Dendritic cell treated with granulocyte-macrophage colony-stimulating factor and Interleukin-4, amounts not matched to agents 40 ng/mL and 50 ng/mL, for 4 days (primary cell): Measurements from ENCODE around the gene CSMD2.

Experiments used
- H3K27ac Mint-ChIP-seq: one replicate; pipeline ENCODE4 v1.8.0; 2022; ENCODE audit warnings: mild to moderate bottlenecking, mixed read lengths
- H3K27me3 Mint-ChIP-seq: one replicate; pipeline ENCODE4 v1.8.0; 2022; ENCODE audit warnings: mild to moderate bottlenecking, mixed read lengths
- H3K36me3 Mint-ChIP-seq: one replicate; pipeline ENCODE4 v1.8.0; 2022; ENCODE audit warnings: low read depth, mixed read lengths
- H3K4me1 Mint-ChIP-seq: one replicate; pipeline ENCODE4 v1.8.0; 2022; ENCODE audit warnings: low read depth, mixed read lengths
- H3K4me3 Mint-ChIP-seq: one replicate; pipeline ENCODE4 v1.8.0; 2022; ENCODE audit warnings: mild to moderate bottlenecking, moderate library complexity, mixed read lengths
- H3K9me3 Mint-ChIP-seq: one replicate; pipeline ENCODE4 v1.8.0; 2022; ENCODE audit warnings: mixed read lengths
- intact Hi-C: fragments of 100-400 bp; cut with micrococcal nuclease; formaldehyde crosslinking; loops from one replicate; pipeline ENCODE4 v1.15.0; 2022

CSMD2 gene

GRCh38 chr1:33972676-33973395 lies 192.2 kb downstream of the CSMD2 start:
- H3K27ac Mint-ChIP-seq: no peak overlapping the region
- H3K36me3 Mint-ChIP-seq: no peaks in the 10 kb centered on the region
- no peak overlapping the region for H3K4me3 Mint-ChIP-seq
- peaks cover 2% of the 10 kb centered on the region for H3K27me3 Mint-ChIP-seq
- no peaks in the 10 kb centered on the region for H3K4me1 Mint-ChIP-seq
- intact Hi-C loops: no loop called here
- H3K9me3 Mint-ChIP-seq: no peaks in the 10 kb centered on the region

- no peaks in the 10 kb centered on the region for H3K4me1 Mint-ChIP-seq
- H3K4me3 Mint-ChIP-seq: no peak overlapping the region
- intact Hi-C loops: no loop called here
- no peaks in the 10 kb centered on the region for H3K9me3 Mint-ChIP-seq
- peaks cover 2% of the 10 kb centered on the region for H3K27me3 Mint-ChIP-seq
- no peak overlapping the region for H3K27ac Mint-ChIP-seq
- H3K36me3 Mint-ChIP-seq: no peaks in the 10 kb centered on the region
These were observed 193.1 kb downstream of the CSMD2 start for GRCh38 chr1:33971913-33972312.

GRCh38 chr1:33971018-33971710 lies 193.9 kb downstream of the CSMD2 start:
- H3K36me3 Mint-ChIP-seq: no peaks in the 10 kb centered on the region
- H3K27me3 Mint-ChIP-seq: peaks cover 2% of the 10 kb centered on the region
- no peak overlapping the region for H3K4me3 Mint-ChIP-seq
- H3K27ac Mint-ChIP-seq: no peak overlapping the region
- H3K9me3 Mint-ChIP-seq: no peaks in the 10 kb centered on the region
- H3K4me1 Mint-ChIP-seq: no peaks in the 10 kb centered on the region
- intact Hi-C loops: no loop called here

GRCh38 chr1:33970148-33970825 lies 194.7 kb downstream of the CSMD2 start:
- Mint-ChIP-seq H3K9me3 (no peaks in the 10 kb centered on the region), H3K27ac (no peak overlapping the region), H3K36me3 (no peaks in the 10 kb centered on the region), H3K4me1 (no peaks in the 10 kb centered on the region), H3K4me3 (no peak overlapping the region), H3K27me3 (peaks cover 2% of the 10 kb centered on the region)
- intact Hi-C loops: no loop called here

- Mint-ChIP-seq H3K4me3 (no peak overlapping the region), H3K9me3 (no peaks in the 10 kb centered on the region), H3K4me1 (no peaks in the 10 kb centered on the region), H3K27ac (no peak overlapping the region), H3K36me3 (no peaks in the 10 kb centered on the region), H3K27me3 (no peaks in the 10 kb centered on the region)
- intact Hi-C loops: no loop called here
These were observed 198.5 kb downstream of the CSMD2 start for GRCh38 chr1:33966346-33967141.

- no peak overlapping the region for H3K27ac Mint-ChIP-seq
- no peaks in the 10 kb centered on the region for H3K9me3 Mint-ChIP-seq
- H3K4me3 Mint-ChIP-seq: no peak overlapping the region
- intact Hi-C loops: no loop called here
- H3K4me1 Mint-ChIP-seq: no peaks in the 10 kb centered on the region
- no peaks in the 10 kb centered on the region for H3K36me3 Mint-ChIP-seq
- H3K27me3 Mint-ChIP-seq: no peaks in the 10 kb centered on the region
These were observed 199.9 kb downstream of the CSMD2 start for GRCh38 chr1:33965086-33965485.

GRCh38 chr1:33962061-33962460 lies 203.0 kb downstream of the CSMD2 start:
- no peaks in the 10 kb centered on the region for H3K9me3 Mint-ChIP-seq
- H3K4me1 Mint-ChIP-seq: no peaks in the 10 kb centered on the region
- H3K27me3 Mint-ChIP-seq: no peaks in the 10 kb centered on the region
- no peak overlapping the region for H3K27ac Mint-ChIP-seq
- no peaks in the 10 kb centered on the region for H3K36me3 Mint-ChIP-seq
- no peak overlapping the region for H3K4me3 Mint-ChIP-seq
- intact Hi-C loops: no loop called here

GRCh38 chr1:33960188-33960895 lies 204.7 kb downstream of the CSMD2 start:
- no peak overlapping the region for H3K27ac Mint-ChIP-seq
- intact Hi-C loops: no loop called here
- H3K4me1 Mint-ChIP-seq: no peaks in the 10 kb centered on the region
- H3K9me3 Mint-ChIP-seq: no peaks in the 10 kb centered on the region
- no peak overlapping the region for H3K4me3 Mint-ChIP-seq
- H3K27me3 Mint-ChIP-seq: no peaks in the 10 kb centered on the region
- no peaks in the 10 kb centered on the region for H3K36me3 Mint-ChIP-seq

- Mint-ChIP-seq H3K9me3 (no peaks in the 10 kb centered on the region), H3K27me3 (no peaks in the 10 kb centered on the region)
These were observed 207.2 kb downstream of the CSMD2 start for GRCh38 chr1:33957854-33958253.

GRCh38 chr1:33955096-33955495 lies 209.9 kb downstream of the CSMD2 start:
- intact Hi-C loops: no loop called here
- Mint-ChIP-seq H3K9me3 (no peaks in the 10 kb centered on the region), H3K4me1 (no peaks in the 10 kb centered on the region), H3K27ac (no peak overlapping the region), H3K36me3 (no peaks in the 10 kb centered on the region), H3K27me3 (no peaks in the 10 kb centered on the region), H3K4me3 (no peak overlapping the region)

More at GRCh38 chr1:33957854-33958253, 207.2 kb downstream of the CSMD2 start:
- no peaks in the 10 kb centered on the region for H3K36me3 Mint-ChIP-seq
- no peak overlapping the region for H3K27ac Mint-ChIP-seq
- no peak overlapping the region for H3K4me3 Mint-ChIP-seq
- H3K4me1 Mint-ChIP-seq: no peaks in the 10 kb centered on the region
- intact Hi-C loops: no loop called here

- intact Hi-C loops: no loop called here
- no peaks in the 10 kb centered on the region for H3K27me3 Mint-ChIP-seq
- no peaks in the 10 kb centered on the region for H3K36me3 Mint-ChIP-seq
- no peak overlapping the region for H3K4me3 Mint-ChIP-seq
- H3K4me1 Mint-ChIP-seq: no peaks in the 10 kb centered on the region
- no peaks in the 10 kb centered on the region for H3K9me3 Mint-ChIP-seq
- H3K27ac Mint-ChIP-seq: no peak overlapping the region
These were observed 215.5 kb downstream of the CSMD2 start for GRCh38 chr1:33949570-33949969.

GRCh38 chr1:33948291-33948690 lies 216.7 kb downstream of the CSMD2 start:
- Mint-ChIP-seq H3K9me3 (no peaks in the 10 kb centered on the region), H3K36me3 (no peaks in the 10 kb centered on the region), H3K27ac (no peak overlapping the region), H3K27me3 (no peaks in the 10 kb centered on the region), H3K4me3 (no peak overlapping the region), H3K4me1 (no peaks in the 10 kb centered on the region)
- intact Hi-C loops: no loop called here

- Mint-ChIP-seq H3K27ac (no peak overlapping the region), H3K27me3 (no peaks in the 10 kb centered on the region), H3K36me3 (no peaks in the 10 kb centered on the region), H3K4me3 (no peak overlapping the region), H3K4me1 (no peaks in the 10 kb centered on the region), H3K9me3 (no peaks in the 10 kb centered on the region)
- intact Hi-C loops: no loop called here
These were observed 218.2 kb downstream of the CSMD2 start for GRCh38 chr1:33946836-33947235.
